HG03457 (cell line): ENCODE data around the gene PTH1R.

Experiments used
- ATAC-seq: cut with Tn5 transposase; IDR thresholded peaks from one replicate; pipeline ENCODE4 v1.9.1; 2021; ENCODE audit warnings: moderate number of reproducible peaks; ENCODE audit not compliant: unreplicated experiment

PTH1R gene

DNA sequence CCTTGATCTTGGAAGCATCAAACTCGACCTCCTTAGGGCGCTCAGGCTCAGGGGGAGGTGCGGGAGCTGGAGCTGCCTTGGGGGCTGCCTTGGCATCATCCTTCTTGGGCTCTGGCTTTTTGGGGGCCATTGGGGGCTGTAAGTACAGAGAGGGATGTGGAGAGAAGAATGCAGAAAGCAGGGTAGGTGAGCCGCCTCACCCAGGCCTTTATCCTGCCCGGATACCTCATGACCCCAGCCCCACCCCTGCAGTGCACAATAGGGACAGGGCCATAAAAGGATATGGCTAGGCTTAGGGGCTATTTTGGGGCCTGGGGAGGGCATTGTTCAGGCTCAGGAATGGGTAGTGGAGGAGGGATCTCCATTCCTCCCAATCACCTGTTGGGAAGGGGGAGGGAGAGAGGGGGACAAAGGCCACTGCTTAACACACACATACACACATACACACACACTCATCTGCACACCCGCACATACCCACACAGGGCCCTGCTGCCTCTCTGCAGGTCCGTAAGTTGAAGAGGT is 14.2 kb upstream of the PTH1R start, which contains the start of gene MYL3:
MYL3 (minus strand) TSS at position 184 of the 522 bp plus-strand sequence; CDS start at position 130, 54 bp downstream.
- ATAC-seq = no peak

DNA sequence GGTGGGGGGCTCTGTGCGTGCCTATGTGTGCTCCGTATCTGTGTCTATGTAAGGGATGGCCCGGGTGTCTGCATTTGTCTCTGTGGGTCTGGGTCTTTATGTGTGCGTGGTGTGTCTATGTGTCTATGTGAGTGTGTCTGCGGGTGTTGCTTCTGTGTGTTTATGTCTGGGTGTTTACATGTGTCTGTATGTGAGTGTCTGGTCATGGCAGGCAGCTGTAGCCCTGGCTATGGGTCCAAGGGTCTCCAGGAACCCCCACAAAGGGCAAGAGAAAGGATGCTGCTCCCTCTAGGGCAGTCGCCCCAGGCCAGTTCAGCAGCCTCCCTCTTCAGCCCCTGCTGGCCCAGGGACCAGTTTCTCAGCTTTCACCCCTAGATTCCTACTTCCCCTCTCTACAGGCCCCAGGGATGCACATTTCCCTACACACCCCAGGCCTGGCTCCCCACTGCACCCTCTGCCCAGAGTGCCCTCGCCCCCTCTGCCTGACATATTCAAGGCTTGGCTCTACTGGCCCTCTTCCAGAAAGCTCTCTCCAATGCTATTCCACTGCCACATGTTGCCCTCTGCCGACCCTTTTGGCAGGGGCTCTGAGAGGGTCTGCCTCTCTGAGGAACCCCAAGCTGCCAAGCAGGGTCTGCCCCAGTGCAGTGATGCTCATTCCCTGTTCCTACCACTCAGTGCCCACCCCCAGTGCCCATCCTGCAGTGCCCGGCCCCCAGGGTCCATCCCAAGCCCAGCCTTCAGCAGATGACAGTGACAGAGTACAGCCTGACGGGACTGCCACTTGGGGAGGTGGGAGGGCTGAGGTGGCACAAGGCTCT is 13.2 kb upstream of the PTH1R start:
- no peak for ATAC-seq

DNA sequence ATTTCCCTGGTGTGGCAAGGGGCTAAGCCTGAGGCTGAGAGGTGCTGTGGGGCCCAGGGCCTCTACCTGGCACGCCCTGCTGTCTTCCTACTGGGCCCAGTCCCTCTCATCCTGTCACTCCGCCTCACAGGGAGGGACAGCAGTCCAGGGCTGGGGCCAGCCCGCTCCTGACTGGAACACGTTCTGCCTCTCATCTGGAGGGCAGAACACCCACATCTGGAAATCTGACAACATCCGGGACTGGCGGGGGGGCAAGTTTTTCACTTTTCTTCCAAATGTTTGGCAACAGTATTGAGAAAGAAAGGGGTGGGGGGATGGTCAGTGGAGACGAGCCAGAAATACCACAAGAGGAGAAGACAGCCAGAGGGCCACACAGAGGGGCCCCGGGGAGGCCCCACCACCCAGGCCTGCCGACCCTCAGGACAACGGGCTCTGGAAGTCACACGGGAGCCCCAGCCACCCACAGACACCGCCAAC is 12.5 kb upstream of the PTH1R start:
- ATAC-seq = no peak

GRCh38 chr3:46865546-46865945 is 12.0 kb upstream of the PTH1R start:
- ATAC-seq = no peak

- no peak for ATAC-seq
Observed at GRCh38 chr3:46866032-46866595, 11.4 kb upstream of the PTH1R start.

GRCh38 chr3:46866720-46867549 is 10.6 kb upstream of the PTH1R start:
- no peak for ATAC-seq

- no peak for ATAC-seq
Observed at GRCh38 chr3:46867550-46867898, 10.0 kb upstream of the PTH1R start.

- no peak for ATAC-seq
Observed at GRCh38 chr3:46868287-46868686, 9.2 kb upstream of the PTH1R start.

- no peak for ATAC-seq
Observed at GRCh38 chr3:46868948-46869347, 8.6 kb upstream of the PTH1R start.

GRCh38 chr3:46869440-46869839 is 8.1 kb upstream of the PTH1R start:
- ATAC-seq = no peak

GRCh38 chr3:46870651-46871050 is 6.9 kb upstream of the PTH1R start:
- ATAC-seq = no peak

DNA sequence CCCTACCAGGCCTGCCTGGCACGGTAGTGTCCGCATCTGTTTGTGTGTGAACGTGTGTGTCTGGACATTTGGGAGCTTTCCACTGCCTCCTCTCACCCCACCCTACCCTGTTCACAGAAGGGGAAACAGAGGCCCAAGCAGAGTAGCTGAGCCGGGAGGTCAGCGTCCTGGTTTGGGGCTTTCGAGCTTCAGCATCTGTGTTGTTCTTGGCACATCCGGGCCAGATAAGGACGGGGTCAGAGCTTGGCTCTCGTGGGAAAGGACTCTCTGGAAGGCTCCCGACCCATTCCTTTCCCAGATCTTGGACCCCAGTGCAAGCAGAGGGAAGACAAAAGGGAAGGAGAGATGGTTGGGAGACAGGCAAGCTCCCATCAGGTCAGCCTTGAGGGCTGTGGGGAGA is 6.3 kb upstream of the PTH1R start:
- no peak for ATAC-seq

- ATAC-seq = no peak
Observed at GRCh38 chr3:46873521-46873920, 4.0 kb upstream of the PTH1R start.

- no peak for ATAC-seq
Observed at GRCh38 chr3:46874430-46874829, 3.1 kb upstream of the PTH1R start.

GRCh38 chr3:46875560-46875959 is 2.0 kb upstream of the PTH1R start:
- ATAC-seq = no peak

DNA sequence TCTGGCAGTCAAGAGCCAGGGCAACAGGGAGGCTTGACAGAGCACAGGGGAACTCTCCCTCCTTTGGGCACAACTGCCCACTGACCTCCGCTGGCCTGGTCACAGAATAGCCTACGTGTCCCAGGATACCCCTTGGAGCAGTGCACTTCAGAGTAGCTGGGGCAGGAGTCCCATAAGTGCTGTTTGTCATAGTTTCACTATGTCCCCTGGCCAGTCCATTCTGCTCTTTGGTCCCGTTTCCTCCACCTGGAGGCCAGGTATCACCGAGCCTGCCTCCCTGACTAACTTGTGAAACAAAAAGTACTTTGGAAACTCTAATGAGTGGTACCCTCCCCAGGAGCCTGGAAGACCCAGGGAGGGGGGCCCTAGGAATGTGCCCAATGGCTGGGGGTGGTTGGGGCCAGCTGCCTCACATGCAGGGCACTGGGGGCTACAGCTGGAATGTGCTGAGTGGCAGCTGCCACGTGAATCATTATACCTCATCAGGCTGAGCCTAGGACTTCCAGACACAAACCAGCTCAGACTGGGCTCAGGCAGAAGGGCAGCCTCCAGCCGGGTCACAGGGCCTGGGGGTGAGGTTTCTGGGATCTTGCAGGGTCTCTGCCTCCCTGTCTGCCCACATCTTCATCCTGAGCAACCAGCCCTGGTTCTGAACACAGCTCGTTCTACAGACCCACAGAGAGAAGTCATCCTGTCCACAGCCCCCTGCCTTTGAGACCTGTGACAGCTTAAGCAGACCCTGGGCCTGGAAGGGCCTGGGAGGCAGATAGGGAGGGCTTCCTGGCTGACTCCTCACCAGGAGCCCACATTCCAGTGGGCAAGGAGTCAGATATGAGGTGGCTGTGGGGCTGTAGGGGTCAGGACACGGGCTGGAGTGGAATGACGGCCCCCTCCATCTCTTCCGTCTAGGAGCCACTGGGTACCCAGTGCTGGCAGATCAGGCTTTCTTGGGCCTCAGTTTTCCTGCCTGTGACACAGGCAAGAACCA is 914 bp upstream of the PTH1R start:
- ATAC-seq = no peak

- no peak for ATAC-seq
Observed at GRCh38 chr3:46878781-46879436, 1.4 kb downstream of the PTH1R start.

GRCh38 chr3:46880884-46881595 is 3.5 kb downstream of the PTH1R start:
- ATAC-seq = no peak
